DOHH2 (cell line): ENCODE measurements around the gene SERPINF2.
A peak's percentile ranks its signal among the peaks of the same experiment; 100 is the strongest.
"Not testable (repeated sequence)": the region's sequence is repeated elsewhere in the genome, so short reads cannot be mapped to it uniquely, and the experiment has no call there.

ENCODE experiments used
- H3F3A ChIP-seq: fragments of 200-600 bp; sonication (generic), shearing (Covaris generic); 2 replicates; pipeline ENCODE4 v1.6.0; 2016; ENCODE audit warnings: antibody characterized with exemption, mild to moderate bottlenecking; ENCODE audit not compliant: control insufficient read depth, insufficient read depth
- H3K27ac ChIP-seq: fragments of 200-600 bp; sonication (generic); 2 replicates; pipeline ENCODE4 v1.5.1; 2014; ENCODE audit warnings: low read depth, mild to moderate bottlenecking, low read length, moderate library complexity
- H3K27me3 ChIP-seq: fragments of 200-600 bp; sonication (generic); 2 replicates; pipeline ENCODE4 v1.6.1; 2014; ENCODE audit warnings: mild to moderate bottlenecking, low read length, mixed read lengths; ENCODE audit not compliant: control insufficient read depth
- H3K36me3 ChIP-seq: fragments of 200-600 bp; sonication (generic); 2 replicates; pipeline ENCODE4 v1.6.1; 2014; ENCODE audit warnings: mild to moderate bottlenecking, low read length, moderate library complexity, mixed read lengths; ENCODE audit not compliant: control insufficient read depth
- H3K4me1 ChIP-seq: fragments of 200-600 bp; sonication (generic); 2 replicates; pipeline ENCODE4 v1.6.1; 2014; ENCODE audit warnings: mild to moderate bottlenecking, low read length, mixed read lengths; ENCODE audit not compliant: control insufficient read depth
- H3K4me2 ChIP-seq: fragments of 200-600 bp; sonication (generic); 2 replicates; pipeline ENCODE4 v1.6.0; 2014; ENCODE audit warnings: mild to moderate bottlenecking, low read length, moderate library complexity
- H3K4me3 ChIP-seq: fragments of 200-600 bp; sonication (generic); 2 replicates; pipeline ENCODE4 v1.5.1; 2014; ENCODE audit warnings: mild to moderate bottlenecking, low read length, mixed read lengths
- H3K79me2 ChIP-seq: fragments of 200-600 bp; sonication (generic); 2 replicates; pipeline ENCODE4 v1.6.1; 2014; ENCODE audit warnings: mild to moderate bottlenecking, low read length, mixed read lengths; ENCODE audit not compliant: control insufficient read depth
- H3K9me2 ChIP-seq: fragments of 200-600 bp; sonication (generic); replicated peaks from 2 replicates; pipeline ENCODE4 v1.6.1; 2014; ENCODE audit warnings: mild to moderate bottlenecking, low read length, mixed read lengths; ENCODE audit not compliant: control insufficient read depth
- H3K9me3 ChIP-seq: fragments of 200-600 bp; sonication (generic); 2 replicates; pipeline ENCODE4 v1.6.1; 2014; ENCODE audit warnings: antibody characterized with exemption, low read length, mixed read lengths; ENCODE audit not compliant: control insufficient read depth, insufficient read depth
- H4K20me1 ChIP-seq: fragments of 200-600 bp; sonication (generic); 2 replicates; pipeline ENCODE4 v1.6.0; 2014; ENCODE audit warnings: low read depth, mild to moderate bottlenecking, antibody characterized with exemption, low read length, moderate library complexity; ENCODE audit not compliant: control insufficient read depth, insufficient read depth
- CTCF ChIP-seq: fragments of 200-600 bp; sonication (generic); IDR thresholded peaks from one replicate; pipeline ENCODE4 v1.5.1; 2014; ENCODE audit warnings: antibody characterized with exemption, mild to moderate bottlenecking, low read depth, low read length; ENCODE audit not compliant: poor library complexity, severe bottlenecking
- EZH2phosphoT487 ChIP-seq: fragments of 200-600 bp; sonication (generic); IDR thresholded peaks from 2 replicates; pipeline ENCODE4 v1.6.1; 2017; ENCODE audit warnings: borderline replicate concordance, mild to moderate bottlenecking, antibody characterized with exemption, low read length, moderate library complexity, mixed read lengths

Gene SERPINF2

DNA sequence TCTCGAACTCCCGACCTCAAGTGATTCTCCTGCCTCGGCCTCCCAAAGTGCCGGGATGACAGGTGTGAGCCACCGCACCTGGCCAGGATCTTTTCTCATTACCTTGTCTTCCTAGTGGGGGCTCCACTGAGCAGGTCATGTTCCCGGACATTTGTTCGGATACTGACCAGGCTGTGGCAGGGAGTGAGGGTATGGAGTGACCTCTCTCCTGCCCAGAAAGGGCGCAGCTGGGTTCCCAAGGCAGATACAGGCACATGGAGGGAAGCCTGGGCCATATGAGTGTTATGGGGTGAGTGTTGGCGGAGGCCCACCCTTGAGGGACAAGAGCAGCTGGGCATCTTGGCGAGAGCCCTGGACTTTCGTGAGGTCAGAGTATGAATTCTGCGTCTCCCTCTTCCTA is 24.7 kb downstream of the SERPINF2 start:
- peaks cover 9% of the 10 kb centered on the region for H3K36me3 ChIP-seq
- TF ChIP-seq CTCF, result peak; percentile 61
- no peak for TF ChIP-seq EZH2phosphoT487
- H3K27me3 ChIP-seq, result no peaks in the 10 kb centered on the region
- no peaks in the 10 kb centered on the region for H3K9me3 ChIP-seq
- no peaks in the 10 kb centered on the region for H3K9me2 ChIP-seq
- peaks cover 36% of the 10 kb centered on the region for H3F3A ChIP-seq
- H3K27ac ChIP-seq, result peak overlapping the region; percentile 94
- peaks cover 6% of the 10 kb centered on the region for H3K79me2 ChIP-seq
- H3K4me1 ChIP-seq, result peaks cover 91% of the 10 kb centered on the region
- no peaks in the 10 kb centered on the region for H4K20me1 ChIP-seq
- H3K4me2 ChIP-seq, result no peak overlapping the region
- H3K4me3 ChIP-seq, result no peak overlapping the region

DNA sequence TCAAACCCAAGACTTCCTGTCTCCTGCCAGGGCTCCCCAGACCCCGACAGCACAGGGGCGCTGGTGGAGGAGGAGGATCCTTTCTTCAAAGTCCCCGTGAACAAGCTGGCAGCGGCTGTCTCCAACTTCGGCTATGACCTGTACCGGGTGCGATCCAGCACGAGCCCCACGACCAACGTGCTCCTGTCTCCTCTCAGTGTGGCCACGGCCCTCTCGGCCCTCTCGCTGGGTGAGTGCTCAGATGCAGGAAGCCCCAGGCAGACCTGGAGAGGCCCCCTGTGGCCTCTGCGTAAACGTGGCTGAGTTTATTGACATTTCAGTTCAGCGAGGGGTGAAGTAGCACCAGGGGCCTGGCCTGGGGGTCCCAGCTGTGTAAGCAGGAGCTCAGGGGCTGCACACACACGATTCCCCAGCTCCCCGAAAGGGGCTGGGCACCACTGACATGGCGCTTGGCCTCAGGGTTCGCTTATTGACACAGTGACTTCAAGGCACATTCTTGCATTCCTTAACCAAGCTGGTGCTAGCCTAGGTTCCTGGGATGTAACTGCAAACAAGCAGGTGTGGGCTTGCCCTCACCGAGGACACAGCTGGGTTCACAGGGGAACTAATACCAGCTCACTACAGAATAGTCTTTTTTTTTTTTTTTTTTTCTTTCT is 27.3 kb downstream of the SERPINF2 start:
- Histone ChIP-seq H3K4me3 (peak overlapping the region; percentile 71), H3K9me3 (no peaks in the 10 kb centered on the region), H3K27me3 (no peaks in the 10 kb centered on the region), H3K27ac (peak overlapping the region; percentile 94), H4K20me1 (no peaks in the 10 kb centered on the region), H3K79me2 (peaks cover 6% of the 10 kb centered on the region), H3K9me2 (no peaks in the 10 kb centered on the region), H3K36me3 (peaks cover 11% of the 10 kb centered on the region), H3F3A (peaks cover 32% of the 10 kb centered on the region), H3K4me2 (peak overlapping the region; percentile 84), H3K4me1 (peaks cover 68% of the 10 kb centered on the region)
- TF ChIP-seq EZH2phosphoT487 (no peak), CTCF (no peak)

- H3K27me3 ChIP-seq, H3K4me3 ChIP-seq, H3K9me3 ChIP-seq, H4K20me1 ChIP-seq, H3K4me2 ChIP-seq, H3K9me2 ChIP-seq, H3K79me2 ChIP-seq: not testable (repeated sequence)
- Histone ChIP-seq H3K27ac (0 out of 2 replicates have a peak overlapping the region, but pooled peaks have one; percentile 6), H3K4me1 (peaks cover 41% of the 10 kb centered on the region), H3K36me3 (peaks cover 39% of the 10 kb centered on the region), H3F3A (peaks cover 32% of the 10 kb centered on the region)
Observed at GRCh38 chr17:1773000-1773695, 30.5 kb downstream of the SERPINF2 start.

GRCh38 chr17:1773696-1774181 is 31.1 kb downstream of the SERPINF2 start:
- no peaks in the 10 kb centered on the region for H3K27me3 ChIP-seq
- TF ChIP-seq EZH2phosphoT487, result no peak
- no peak for TF ChIP-seq CTCF
- no peak overlapping the region for H3K4me2 ChIP-seq
- H3K27ac ChIP-seq, result 0 out of 2 replicates have a peak overlapping the region, but pooled peaks have one; percentile 6
- no peaks in the 10 kb centered on the region for H3K9me2 ChIP-seq
- H3K36me3 ChIP-seq, result peaks cover 45% of the 10 kb centered on the region
- H3K4me3 ChIP-seq, result no peak overlapping the region
- H3F3A ChIP-seq, result peaks cover 28% of the 10 kb centered on the region
- no peaks in the 10 kb centered on the region for H4K20me1 ChIP-seq
- H3K4me1 ChIP-seq, result peaks cover 35% of the 10 kb centered on the region
- peaks cover 6% of the 10 kb centered on the region for H3K79me2 ChIP-seq
- H3K9me3 ChIP-seq, result no peaks in the 10 kb centered on the region
